ENCODE results near the gene CFAP77.

DNA sequence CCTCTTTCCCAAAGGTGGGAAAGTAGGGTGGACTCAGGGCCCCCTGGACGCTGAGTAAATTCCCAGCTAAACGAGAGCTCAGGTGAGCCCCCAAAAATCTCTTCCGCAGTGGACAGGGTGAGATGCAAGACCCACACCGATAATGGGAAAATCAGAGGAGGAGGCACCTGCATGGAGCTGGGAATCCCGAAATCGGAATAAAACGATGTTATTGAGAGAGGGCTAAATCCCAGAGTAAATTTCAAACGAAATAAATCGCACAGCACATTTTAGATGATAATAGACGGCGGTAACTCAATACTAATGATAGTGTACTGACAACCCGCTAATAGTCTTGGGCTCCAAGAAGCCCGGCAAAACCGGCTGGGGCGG, 169.4 kb downstream of the CFAP77 start:
- TF ChIP-seq, protein P1, sequence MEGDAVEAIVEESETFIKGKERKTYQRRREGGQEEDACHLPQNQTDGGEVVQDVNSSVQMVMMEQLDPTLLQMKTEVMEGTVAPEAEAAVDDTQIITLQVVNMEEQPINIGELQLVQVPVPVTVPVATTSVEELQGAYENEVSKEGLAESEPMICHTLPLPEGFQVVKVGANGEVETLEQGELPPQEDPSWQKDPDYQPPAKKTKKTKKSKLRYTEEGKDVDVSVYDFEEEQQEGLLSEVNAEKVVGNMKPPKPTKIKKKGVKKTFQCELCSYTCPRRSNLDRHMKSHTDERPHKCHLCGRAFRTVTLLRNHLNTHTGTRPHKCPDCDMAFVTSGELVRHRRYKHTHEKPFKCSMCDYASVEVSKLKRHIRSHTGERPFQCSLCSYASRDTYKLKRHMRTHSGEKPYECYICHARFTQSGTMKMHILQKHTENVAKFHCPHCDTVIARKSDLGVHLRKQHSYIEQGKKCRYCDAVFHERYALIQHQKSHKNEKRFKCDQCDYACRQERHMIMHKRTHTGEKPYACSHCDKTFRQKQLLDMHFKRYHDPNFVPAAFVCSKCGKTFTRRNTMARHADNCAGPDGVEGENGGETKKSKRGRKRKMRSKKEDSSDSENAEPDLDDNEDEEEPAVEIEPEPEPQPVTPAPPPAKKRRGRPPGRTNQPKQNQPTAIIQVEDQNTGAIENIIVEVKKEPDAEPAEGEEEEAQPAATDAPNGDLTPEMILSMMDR (IDR thresholded peaks at IDR 0.05) = no peak
- no peak for TF ChIP-seq POLR2A (IDR thresholded peaks at IDR 0.05)

Data from prostate gland (tissue), 2 donors.